ENCODE data around the gene DLG2. TPM values are rescaled to one million over a fixed set of nuclear protein-coding genes. Genes with fewer than 3 reads are reported as not detected.

DLG2 gene
- total RNA-seq, 1 donor from 2014 or later = 5.9 TPM

DNA sequence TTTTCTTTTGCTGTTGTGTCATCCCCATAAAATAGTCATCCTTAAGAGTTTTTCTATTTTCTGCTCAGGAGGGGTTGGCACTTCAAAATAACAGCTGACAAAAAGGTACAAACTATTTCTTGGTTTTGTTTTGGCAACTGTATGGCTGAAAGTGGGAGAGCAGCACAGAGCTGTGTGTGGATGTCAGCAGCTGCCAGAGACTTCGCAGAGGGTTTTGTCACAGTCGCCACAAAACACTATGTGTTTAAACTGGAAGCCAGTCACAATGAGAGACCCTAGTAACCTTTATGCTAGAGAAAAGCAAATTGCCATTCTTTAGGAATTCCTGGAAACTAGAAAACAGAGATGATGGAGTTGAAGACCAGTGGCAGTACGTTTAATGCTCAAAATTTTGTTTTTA lies 2151.4 kb downstream of the DLG2 start:
- TF ChIP-seq CTCF (conservative IDR thresholded peaks at IDR 0.05) = no peak
- Mint-ChIP-seq H3K36me3 (no peaks in the 10 kb centered on the region), H3K27me3 (no peaks in the 10 kb centered on the region), H3K9me3 (no peaks in the 10 kb centered on the region), H3K4me1 (ENCODE audit: unreplicated experiment) (no peaks in the 10 kb centered on the region), H3K27ac (no peak overlapping the region), H3K4me3 (no peak overlapping the region)
- DNase-seq (ENCODE audit: extremely low spot score, unreplicated experiment) = no peak

DNA sequence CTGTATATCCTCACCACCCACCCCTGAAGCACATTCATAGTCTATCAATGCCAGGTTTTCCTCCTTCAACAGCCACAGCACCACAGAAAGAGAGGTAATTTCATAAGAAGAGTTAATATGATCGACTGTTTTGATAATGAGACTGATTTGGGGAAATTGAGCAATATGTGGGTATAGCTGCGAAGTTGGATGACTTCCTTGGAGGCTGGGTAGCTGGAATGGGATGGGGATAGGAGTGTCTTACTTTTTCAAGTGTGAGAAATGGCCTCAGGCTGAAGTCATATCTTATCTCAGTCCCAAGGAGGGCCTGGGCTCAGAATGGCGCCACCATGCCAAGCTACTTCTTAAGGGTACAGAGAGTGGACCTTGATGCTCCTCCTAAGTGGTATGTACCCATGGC lies 2153.4 kb downstream of the DLG2 start:
- no peak for TF ChIP-seq CTCF (conservative IDR thresholded peaks at IDR 0.05)
- Mint-ChIP-seq H3K4me1 (ENCODE audit: unreplicated experiment) (no peaks in the 10 kb centered on the region), H3K36me3 (no peaks in the 10 kb centered on the region), H3K27me3 (no peaks in the 10 kb centered on the region), H3K9me3 (no peaks in the 10 kb centered on the region), H3K4me3 (no peak overlapping the region), H3K27ac (no peak overlapping the region)
- no peak for DNase-seq (ENCODE audit: extremely low spot score, unreplicated experiment)

DNA sequence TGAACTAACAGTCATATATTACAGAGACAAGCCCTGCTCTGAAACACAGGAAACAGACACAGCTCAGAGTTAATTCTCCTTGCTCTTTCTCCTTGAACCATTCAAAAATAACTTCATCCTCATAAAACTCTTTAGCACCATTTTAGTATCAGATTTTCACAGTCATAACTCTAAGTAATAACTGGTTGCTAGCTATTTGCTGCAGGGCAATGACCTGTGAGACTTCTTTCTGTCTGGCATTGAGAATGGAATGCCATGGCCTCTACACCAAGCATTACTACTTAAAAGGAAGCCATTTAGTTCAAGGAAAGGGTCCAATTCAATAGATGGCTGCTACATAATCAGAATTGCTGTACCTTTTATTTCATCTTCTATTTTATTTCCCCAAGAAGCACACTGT lies 2154.3 kb downstream of the DLG2 start:
- Mint-ChIP-seq H3K27me3 (no peaks in the 10 kb centered on the region), H3K9me3 (no peaks in the 10 kb centered on the region), H3K36me3 (no peaks in the 10 kb centered on the region), H3K27ac (no peak overlapping the region), H3K4me3 (no peak overlapping the region), H3K4me1 (ENCODE audit: unreplicated experiment) (no peaks in the 10 kb centered on the region)
- no peak for DNase-seq (ENCODE audit: extremely low spot score, unreplicated experiment)
- TF ChIP-seq CTCF (conservative IDR thresholded peaks at IDR 0.05) = no peak

DNA sequence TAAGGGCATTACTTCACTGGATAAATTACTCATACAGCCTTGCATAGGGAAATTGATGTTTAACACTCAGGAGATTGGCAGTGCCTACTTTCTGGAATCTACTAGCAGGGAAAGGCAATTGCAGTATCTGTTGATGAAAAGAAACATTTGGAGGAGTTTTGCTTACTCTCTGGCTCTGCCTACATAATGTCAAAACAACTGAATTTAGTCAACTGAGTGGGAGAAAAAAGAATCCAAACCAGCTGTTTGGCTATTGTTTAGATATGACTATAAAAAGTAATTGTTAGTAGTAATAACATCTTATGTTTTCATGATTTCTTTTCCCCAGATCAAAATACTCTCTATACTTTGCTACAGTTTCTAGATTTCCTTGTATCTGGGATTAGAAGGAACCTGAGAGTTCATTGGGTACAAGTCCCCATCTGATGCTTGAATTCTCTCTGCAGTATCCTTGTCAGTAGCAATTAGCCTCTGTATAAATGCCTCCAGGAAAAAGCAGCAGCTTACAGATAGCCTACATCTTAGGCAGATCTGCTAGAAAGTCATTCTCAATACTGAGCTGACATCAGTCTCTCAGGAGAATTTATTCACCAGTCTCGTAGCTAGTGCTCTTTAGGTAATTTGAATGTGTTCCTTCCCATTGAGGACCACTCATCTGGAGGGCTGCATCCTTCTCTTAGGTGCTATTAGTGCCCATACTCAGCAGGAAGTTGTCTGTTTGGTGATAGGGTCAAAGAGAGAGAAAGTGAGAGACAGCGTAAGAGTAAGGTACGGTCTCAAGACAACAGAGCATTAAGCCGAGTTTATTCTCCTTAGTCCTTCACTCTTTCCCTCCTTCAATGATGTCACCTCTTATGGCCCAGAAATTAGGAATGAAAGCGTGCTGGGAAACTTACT lies 2155.1 kb downstream of the DLG2 start:
- Mint-ChIP-seq H3K36me3 (no peaks in the 10 kb centered on the region), H3K27ac (no peak overlapping the region), H3K4me1 (ENCODE audit: unreplicated experiment) (no peaks in the 10 kb centered on the region), H3K9me3 (no peaks in the 10 kb centered on the region), H3K27me3 (no peaks in the 10 kb centered on the region), H3K4me3 (no peak overlapping the region)
- no peak for TF ChIP-seq CTCF (conservative IDR thresholded peaks at IDR 0.05)
- DNase-seq (ENCODE audit: extremely low spot score, unreplicated experiment) = no peak

DNA sequence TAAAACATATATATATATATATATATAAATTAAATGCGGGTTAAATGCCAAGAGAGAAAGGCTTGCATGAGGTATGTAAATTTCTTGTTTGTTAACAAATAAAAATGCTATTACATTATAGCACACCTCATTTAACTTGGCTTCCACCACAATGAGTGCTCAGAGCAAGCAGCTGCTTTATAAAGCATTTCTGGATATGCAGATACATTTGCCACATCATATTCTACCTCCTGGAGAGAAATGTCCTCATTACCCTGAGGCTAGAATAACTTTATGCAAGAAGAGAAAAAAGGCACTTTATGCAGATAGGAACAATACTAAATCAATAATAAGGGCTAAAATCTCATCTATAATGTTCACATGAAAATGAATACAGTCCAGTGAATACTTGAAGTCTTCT lies 2159.3 kb downstream of the DLG2 start:
- Mint-ChIP-seq H3K27me3 (no peaks in the 10 kb centered on the region), H3K4me3 (no peak overlapping the region), H3K27ac (no peak overlapping the region), H3K4me1 (ENCODE audit: unreplicated experiment) (no peaks in the 10 kb centered on the region), H3K9me3 (no peaks in the 10 kb centered on the region), H3K36me3 (no peaks in the 10 kb centered on the region)
- DNase-seq (ENCODE audit: extremely low spot score, unreplicated experiment) = no peak
- no peak for TF ChIP-seq CTCF (conservative IDR thresholded peaks at IDR 0.05)
